A549 (cell line): ENCODE data around the gene BACH1.

ENCODE experiments used
- CTCF ChIP-seq: fragments of >200 bp; sonication (Bioruptor Twin); formaldehyde crosslinking; IDR thresholded peaks from 3 replicates; pipeline ENCODE4 v1.5.1; 2016
- HDAC2 ChIP-seq: fragments of 200-600 bp; sonication (generic); IDR thresholded peaks from 2 replicates; pipeline ENCODE4 v1.6.1; 2016
- MYC ChIP-seq: IDR thresholded peaks from 2 replicates; pipeline ENCODE4 v1.6.1; 2012; ENCODE audit warnings: mild to moderate bottlenecking, inconsistent platforms, low read length, improper control_type of control experiment, borderline replicate concordance
- TF ChIP-seq, protein P1 (sequence below): fragments of 200-600 bp; sonication (generic); IDR thresholded peaks from 2 replicates; pipeline ENCODE4 v1.6.1; 2016; ENCODE audit warnings: antibody characterized with exemption, mild to moderate bottlenecking, moderate library complexity

GRCh38 chr21:29287383-29287782 is 11.3 kb upstream of the BACH1 start:
- TF ChIP-seq, protein P1, sequence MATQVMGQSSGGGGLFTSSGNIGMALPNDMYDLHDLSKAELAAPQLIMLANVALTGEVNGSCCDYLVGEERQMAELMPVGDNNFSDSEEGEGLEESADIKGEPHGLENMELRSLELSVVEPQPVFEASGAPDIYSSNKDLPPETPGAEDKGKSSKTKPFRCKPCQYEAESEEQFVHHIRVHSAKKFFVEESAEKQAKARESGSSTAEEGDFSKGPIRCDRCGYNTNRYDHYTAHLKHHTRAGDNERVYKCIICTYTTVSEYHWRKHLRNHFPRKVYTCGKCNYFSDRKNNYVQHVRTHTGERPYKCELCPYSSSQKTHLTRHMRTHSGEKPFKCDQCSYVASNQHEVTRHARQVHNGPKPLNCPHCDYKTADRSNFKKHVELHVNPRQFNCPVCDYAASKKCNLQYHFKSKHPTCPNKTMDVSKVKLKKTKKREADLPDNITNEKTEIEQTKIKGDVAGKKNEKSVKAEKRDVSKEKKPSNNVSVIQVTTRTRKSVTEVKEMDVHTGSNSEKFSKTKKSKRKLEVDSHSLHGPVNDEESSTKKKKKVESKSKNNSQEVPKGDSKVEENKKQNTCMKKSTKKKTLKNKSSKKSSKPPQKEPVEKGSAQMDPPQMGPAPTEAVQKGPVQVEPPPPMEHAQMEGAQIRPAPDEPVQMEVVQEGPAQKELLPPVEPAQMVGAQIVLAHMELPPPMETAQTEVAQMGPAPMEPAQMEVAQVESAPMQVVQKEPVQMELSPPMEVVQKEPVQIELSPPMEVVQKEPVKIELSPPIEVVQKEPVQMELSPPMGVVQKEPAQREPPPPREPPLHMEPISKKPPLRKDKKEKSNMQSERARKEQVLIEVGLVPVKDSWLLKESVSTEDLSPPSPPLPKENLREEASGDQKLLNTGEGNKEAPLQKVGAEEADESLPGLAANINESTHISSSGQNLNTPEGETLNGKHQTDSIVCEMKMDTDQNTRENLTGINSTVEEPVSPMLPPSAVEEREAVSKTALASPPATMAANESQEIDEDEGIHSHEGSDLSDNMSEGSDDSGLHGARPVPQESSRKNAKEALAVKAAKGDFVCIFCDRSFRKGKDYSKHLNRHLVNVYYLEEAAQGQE = no peak
- no peak for TF ChIP-seq CTCF
- no peak for TF ChIP-seq MYC
- TF ChIP-seq HDAC2 = no peak
